ENCODE data around the gene SKIC2.

Gene SKIC2

GRCh38 chr6:31940256-31940664 lies 18.7 kb upstream of the SKIC2 start:
- Mint-ChIP-seq H3K27ac (no peak overlapping the region), H3K4me1 (peaks cover 22% of the 10 kb centered on the region), H3K9me3 (no peaks in the 10 kb centered on the region), H3K36me3 (ENCODE audit: low read depth) (no peaks in the 10 kb centered on the region), H3K27me3 (ENCODE audit: low read depth, poor library complexity) (peaks cover 17% of the 10 kb centered on the region), H3K4me3 (no peak overlapping the region)
- TF ChIP-seq CTCF (IDR thresholded peaks at IDR 0.05), result no peak
- no peak for DNase-seq

GRCh38 chr6:31943742-31944141 lies 15.2 kb upstream of the SKIC2 start:
- Mint-ChIP-seq H3K27ac (no peak overlapping the region), H3K27me3 (ENCODE audit: low read depth, poor library complexity) (peaks cover 18% of the 10 kb centered on the region), H3K36me3 (ENCODE audit: low read depth) (no peaks in the 10 kb centered on the region), H3K9me3 (no peaks in the 10 kb centered on the region), H3K4me3 (no peak overlapping the region), H3K4me1 (peaks cover 34% of the 10 kb centered on the region)
- TF ChIP-seq CTCF (IDR thresholded peaks at IDR 0.05), result no peak
- DNase-seq, result no peak

- no peaks in the 10 kb centered on the region for H3K9me3 Mint-ChIP-seq
- peaks cover 38% of the 10 kb centered on the region for H3K4me1 Mint-ChIP-seq
- no peak for DNase-seq
- no peak overlapping the region for H3K4me3 Mint-ChIP-seq
- H3K27me3 Mint-ChIP-seq (ENCODE audit: low read depth, poor library complexity), result peaks cover 15% of the 10 kb centered on the region
- H3K36me3 Mint-ChIP-seq (ENCODE audit: low read depth), result no peaks in the 10 kb centered on the region
- TF ChIP-seq CTCF (IDR thresholded peaks at IDR 0.05), result no peak
- H3K27ac Mint-ChIP-seq, result no peak overlapping the region
Measured at GRCh38 chr6:31945154-31945506, 13.8 kb upstream of the SKIC2 start.

- Mint-ChIP-seq H3K4me1 (peaks cover 32% of the 10 kb centered on the region), H3K27me3 (ENCODE audit: low read depth, poor library complexity) (peaks cover 15% of the 10 kb centered on the region), H3K9me3 (no peaks in the 10 kb centered on the region), H3K36me3 (ENCODE audit: low read depth) (peaks cover 1% of the 10 kb centered on the region), H3K27ac (no peak within 1 kb of the TSS), H3K4me3 (no peak within 1 kb of the TSS)
- no peak for DNase-seq
- no peak for TF ChIP-seq CTCF (IDR thresholded peaks at IDR 0.05)
Measured at GRCh38 chr6:31945507-31946369, 13.2 kb upstream of the SKIC2 start, which contains the start of gene CFB. Gene CFB (plus strand): TSS chr6:31946095. CDS start chr6:31946222, 127 bp downstream.

GRCh38 chr6:31946370-31946885 lies 12.5 kb upstream of the SKIC2 start:
- no peak for DNase-seq
- H3K27me3 Mint-ChIP-seq (ENCODE audit: low read depth, poor library complexity), result peaks cover 15% of the 10 kb centered on the region
- TF ChIP-seq CTCF (IDR thresholded peaks at IDR 0.05), result no peak
- peaks cover 27% of the 10 kb centered on the region for H3K4me1 Mint-ChIP-seq
- H3K4me3 Mint-ChIP-seq, result no peak overlapping the region
- peaks cover 7% of the 10 kb centered on the region for H3K36me3 Mint-ChIP-seq (ENCODE audit: low read depth)
- no peak overlapping the region for H3K27ac Mint-ChIP-seq
- H3K9me3 Mint-ChIP-seq, result no peaks in the 10 kb centered on the region
